ENCODE results near the gene DPY19L1.
"Not testable (repeated sequence)": the region's sequence is repeated elsewhere in the genome, so short reads cannot be mapped to it uniquely, and the experiment has no call there.

- not testable (repeated sequence) for TF ChIP-seq SUZ12 (IDR thresholded peaks at IDR 0.05); LEF1 (IDR thresholded peaks at IDR 0.05; ENCODE audit: borderline replicate concordance); FOXM1 (IDR thresholded peaks at IDR 0.05; ENCODE audit: borderline replicate concordance); FOXA1 (IDR thresholded peaks at IDR 0.05); FOXK2 (IDR thresholded peaks at IDR 0.05); CTBP1 (IDR thresholded peaks at IDR 0.05; ENCODE audit: borderline replicate concordance); ELF4 (IDR thresholded peaks at IDR 0.05); NFRKB (IDR thresholded peaks at IDR 0.05)
These were observed 39.0 kb downstream of the DPY19L1 start for GRCh38 chr7:34998335-34998734.
